ENCODE data around the gene ADCY6.

The ADCY6 gene

GRCh38 chr12:48783432-48783831 is 5.5 kb downstream of the ADCY6 start:
- DNase-seq (ENCODE audit: low read depth in 3 of 3), result no peak

DNA sequence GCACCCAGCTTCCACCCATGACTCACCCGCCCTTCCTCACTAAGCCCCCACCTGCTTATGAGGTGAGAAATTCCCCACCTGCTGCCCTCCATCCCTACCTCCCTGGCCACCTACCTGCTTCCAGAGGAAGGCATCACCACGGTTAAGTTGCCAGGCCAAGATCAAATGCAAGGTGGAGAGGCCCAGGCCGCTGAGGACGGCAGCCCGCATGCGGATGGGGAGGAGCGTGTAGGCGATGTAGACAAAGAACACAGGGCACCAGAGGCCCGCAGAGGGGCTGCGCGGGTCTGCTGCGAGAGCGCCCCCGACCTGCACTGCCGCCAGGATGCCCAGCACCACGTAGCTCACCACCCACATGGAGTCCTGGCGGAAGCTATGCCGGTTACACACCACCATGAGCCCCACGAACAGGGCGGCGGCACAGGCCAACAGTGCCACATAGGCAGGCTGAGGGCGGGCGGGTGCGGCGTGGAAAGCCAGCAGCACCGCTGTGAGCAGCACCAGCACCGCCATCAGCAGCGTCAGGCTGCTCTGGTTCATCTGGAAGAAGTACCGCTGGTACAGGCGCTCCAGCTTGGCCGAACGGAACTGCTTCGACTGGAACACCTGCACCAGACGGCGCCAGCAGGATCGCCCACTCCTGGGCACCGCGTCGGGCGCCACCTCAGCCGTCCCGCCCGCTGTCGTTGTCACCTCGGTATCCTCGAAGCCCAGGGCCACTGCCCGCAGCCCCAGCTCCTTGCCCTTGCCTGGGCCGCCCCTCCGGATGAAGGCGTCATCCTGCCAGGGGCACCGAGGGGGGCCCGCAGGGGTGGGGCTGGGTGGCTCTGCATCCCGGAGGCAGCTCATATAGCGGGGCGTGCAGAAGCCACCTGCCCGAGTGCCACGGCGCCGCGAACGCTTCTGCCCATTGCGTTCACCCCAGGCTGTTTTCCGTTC is 6.2 kb downstream of the ADCY6 start:
- no peak for DNase-seq (ENCODE audit: low read depth in 3 of 3)

- no peak for DNase-seq (ENCODE audit: low read depth in 3 of 3)
Observed at GRCh38 chr12:48781750-48782456, 7.0 kb downstream of the ADCY6 start.

GRCh38 chr12:48780381-48781025 is 8.4 kb downstream of the ADCY6 start:
- DNase-seq (ENCODE audit: low read depth in 3 of 3), result no peak

DNA sequence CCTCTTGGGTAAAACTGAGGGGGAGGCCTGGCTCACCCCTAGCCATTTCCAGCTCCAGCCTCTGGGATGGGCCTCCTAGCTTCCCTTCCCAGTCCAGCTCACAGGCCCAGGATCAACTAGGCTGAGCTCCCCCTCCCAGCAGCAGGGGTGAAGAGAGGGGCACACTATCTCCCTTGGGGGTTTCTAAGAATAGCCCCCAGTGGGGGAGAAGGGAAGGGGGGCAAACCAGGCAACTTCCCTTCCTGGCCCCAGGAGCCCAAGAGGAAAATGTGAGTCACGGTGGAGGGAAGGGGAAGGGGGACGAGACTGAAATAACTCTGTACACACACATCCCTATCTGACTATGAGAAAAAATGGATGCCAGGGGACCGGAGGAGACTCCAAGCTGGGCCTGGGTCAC is 9.0 kb downstream of the ADCY6 start:
- no peak for DNase-seq (ENCODE audit: low read depth in 3 of 3)

GRCh38 chr12:48777501-48778400 is 11.1 kb downstream of the ADCY6 start:
- DNase-seq (ENCODE audit: low read depth in 3 of 3), result no peak

GRCh38 chr12:48776956-48777355 is 11.9 kb downstream of the ADCY6 start:
- no peak for DNase-seq (ENCODE audit: low read depth in 3 of 3)

- DNase-seq (ENCODE audit: low read depth in 3 of 3), result no peak
Observed at GRCh38 chr12:48775991-48776649, 12.8 kb downstream of the ADCY6 start.

DNA sequence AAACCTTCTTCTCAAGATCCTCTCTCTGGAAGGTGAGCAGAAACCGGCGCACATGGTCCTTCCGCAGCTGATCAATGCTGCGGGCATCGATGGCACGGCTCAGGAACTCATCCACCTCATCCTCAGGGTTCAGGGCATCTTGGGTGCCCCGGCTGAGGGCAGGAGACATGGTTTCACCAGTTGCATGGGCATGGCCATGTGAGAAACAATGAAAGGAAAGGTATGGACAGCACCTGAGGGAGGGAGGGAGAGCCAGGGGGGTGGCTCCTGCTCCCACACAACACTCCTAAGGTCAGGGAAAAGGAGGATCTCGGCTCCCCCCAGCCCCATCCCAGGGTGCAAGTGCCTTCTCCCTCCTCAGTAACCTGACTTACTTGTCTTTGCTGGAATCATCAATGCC is 13.6 kb downstream of the ADCY6 start:
- no peak for DNase-seq (ENCODE audit: low read depth in 3 of 3)

DNA sequence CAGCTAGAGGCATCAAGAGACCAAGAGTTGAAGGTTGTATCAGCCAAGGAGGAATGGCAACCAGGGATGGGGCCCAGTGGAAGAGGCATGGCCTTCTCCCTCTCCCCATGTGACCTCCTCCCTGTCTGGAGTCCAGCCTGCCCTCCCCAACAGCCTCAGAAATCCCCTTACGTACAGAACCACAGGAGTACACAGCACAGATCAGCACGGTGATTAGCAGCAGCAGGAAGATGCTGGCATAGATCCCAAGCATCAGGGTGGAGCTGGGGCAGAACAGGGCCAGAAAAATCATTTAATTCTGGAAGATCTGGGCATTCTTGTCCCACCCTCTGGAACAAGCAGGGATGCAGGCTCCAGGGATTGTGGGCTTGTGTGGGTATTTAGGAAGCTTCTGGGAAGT is 14.4 kb downstream of the ADCY6 start:
- no peak for DNase-seq (ENCODE audit: low read depth in 3 of 3)

- DNase-seq (ENCODE audit: low read depth in 3 of 3), result no peak
Observed at GRCh38 chr12:48773686-48774085, 15.2 kb downstream of the ADCY6 start.

- DNase-seq (ENCODE audit: low read depth in 3 of 3), result no peak
Observed at GRCh38 chr12:48771588-48772112, 17.2 kb downstream of the ADCY6 start.

DNA sequence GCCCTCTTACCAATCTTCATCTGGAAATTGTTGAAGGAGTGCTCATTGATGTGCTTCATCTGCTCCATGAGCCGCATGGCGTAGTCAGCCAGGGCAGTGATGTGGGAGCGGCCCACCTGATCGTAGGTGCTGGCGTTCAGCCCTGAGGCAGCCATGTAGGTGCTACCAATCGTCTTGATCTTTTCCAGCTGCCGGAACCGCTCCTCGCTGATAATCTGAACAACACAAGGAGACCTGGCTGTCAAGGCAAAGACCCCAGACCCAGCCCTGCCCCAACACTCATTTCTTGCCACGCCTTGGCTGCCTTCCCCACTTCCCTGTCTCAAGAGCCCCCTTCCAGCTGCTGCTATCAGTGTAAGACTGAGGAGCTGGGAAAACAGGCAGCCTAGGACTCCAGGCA is 18.1 kb downstream of the ADCY6 start:
- no peak for DNase-seq (ENCODE audit: low read depth in 3 of 3)

GRCh38 chr12:48768736-48769135 is 20.2 kb downstream of the ADCY6 start:
- DNase-seq (ENCODE audit: low read depth in 3 of 3), result no peak

GRCh38 chr12:48768147-48768546 is 20.7 kb downstream of the ADCY6 start:
- DNase-seq (ENCODE audit: low read depth in 3 of 3), result no peak

DNA sequence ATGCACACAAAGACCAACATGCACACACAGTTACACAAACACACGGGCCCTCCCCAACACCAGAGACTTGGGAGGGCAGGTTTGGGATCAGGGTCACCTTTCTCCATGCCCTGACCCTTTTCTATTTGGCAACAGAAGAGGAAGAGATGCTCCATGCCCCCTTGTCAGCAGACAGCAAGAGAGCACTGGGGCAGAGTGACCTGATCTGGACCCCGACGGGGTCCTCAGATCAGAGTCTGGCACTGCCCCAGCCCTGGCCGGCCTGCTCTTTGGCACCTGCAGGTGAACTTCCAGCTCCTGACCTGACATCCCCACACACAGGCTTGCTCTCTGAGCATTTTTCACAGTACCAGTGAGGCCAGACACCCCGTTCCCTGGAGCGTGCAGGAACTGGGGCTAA is 21.4 kb downstream of the ADCY6 start:
- DNase-seq (ENCODE audit: low read depth in 3 of 3), result no peak

- no peak for DNase-seq (ENCODE audit: low read depth in 3 of 3)
Observed at GRCh38 chr12:48767047-48767446, 21.8 kb downstream of the ADCY6 start.

DNA sequence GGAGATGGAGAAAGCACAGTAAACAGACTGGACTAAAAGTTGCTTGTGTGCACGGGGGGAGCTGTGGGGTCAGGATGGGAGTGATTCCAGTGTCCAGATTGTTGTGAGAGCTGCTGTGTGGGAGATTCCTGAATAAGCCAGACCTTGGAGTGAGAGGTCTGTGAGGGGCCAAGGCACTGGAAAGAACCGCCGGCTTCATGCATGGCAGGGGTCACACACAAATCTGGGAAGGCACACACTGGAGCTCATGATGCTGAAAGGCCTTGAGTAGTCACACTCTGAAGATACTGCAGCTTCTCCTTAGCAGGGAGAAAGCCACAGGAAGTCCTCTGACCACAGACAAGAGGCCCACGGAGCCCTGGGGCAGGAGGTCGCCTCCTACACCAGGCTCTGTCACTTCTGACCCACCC is 23.1 kb downstream of the ADCY6 start:
- no peak for DNase-seq (ENCODE audit: low read depth in 3 of 3)

DNA sequence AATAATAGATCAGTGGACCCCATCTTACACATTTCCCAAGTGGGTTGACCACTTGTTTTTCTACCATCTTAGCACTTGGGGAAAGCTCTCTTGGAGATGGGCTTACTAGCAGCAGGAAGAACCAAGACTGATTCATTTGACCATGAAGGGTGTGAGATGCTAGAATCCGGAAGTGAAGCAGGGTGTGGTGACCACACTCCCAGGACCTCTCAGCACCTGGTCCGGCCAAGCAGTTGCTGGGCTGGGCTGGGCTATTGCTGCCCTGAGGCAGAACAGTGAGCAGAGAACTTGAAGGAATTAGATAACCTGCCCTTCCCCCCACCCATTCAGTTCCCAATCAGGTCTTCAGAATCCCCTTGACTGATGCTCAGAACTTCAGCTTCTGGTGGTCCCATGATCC is 24.4 kb downstream of the ADCY6 start:
- DNase-seq (ENCODE audit: low read depth in 3 of 3), result no peak

DNA sequence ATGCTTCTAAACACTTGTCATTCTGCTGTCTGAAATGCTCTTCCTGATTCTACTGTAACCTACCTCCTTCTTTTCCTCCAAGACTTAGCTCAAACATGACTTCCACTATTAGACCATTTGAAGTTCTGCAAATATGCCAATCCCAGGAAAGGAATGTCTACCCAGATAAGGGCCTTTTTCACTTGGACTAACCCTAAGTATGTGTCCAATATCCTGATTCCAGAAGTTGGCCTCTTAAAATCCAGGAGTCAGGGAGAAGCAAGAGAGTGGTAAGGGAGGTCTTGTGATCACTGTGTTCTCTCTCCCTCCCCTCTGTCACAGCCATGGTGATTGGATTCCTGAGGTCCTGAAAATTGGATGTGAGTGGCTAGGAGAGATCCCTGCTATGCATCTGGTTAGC is 30.2 kb downstream of the ADCY6 start:
- DNase-seq (ENCODE audit: low read depth in 3 of 3), result no peak

GRCh38 chr12:48758186-48758585 is 30.7 kb downstream of the ADCY6 start:
- DNase-seq (ENCODE audit: low read depth in 3 of 3), result no peak
